Ishikawa (cell line): ENCODE measurements around the gene EEFSEC.

Experiments used
- CEBPB ChIP-seq: IDR thresholded peaks from 2 replicates; pipeline ENCODE4 v1.6.1; 2012
- EGR1 ChIP-seq: IDR thresholded peaks from 2 replicates; pipeline ENCODE4 v1.6.1; 2012
- NFIC ChIP-seq: IDR thresholded peaks from 2 replicates; pipeline ENCODE4 v1.6.1; 2012
- RAD21 ChIP-seq: IDR thresholded peaks from 2 replicates; pipeline ENCODE4 v1.6.1; 2012; ENCODE audit warnings: low read depth
- TAF1 ChIP-seq: IDR thresholded peaks from 2 replicates; pipeline ENCODE4 v1.6.1; 2012; ENCODE audit warnings: low read depth, mild to moderate bottlenecking
- YY1 ChIP-seq: IDR thresholded peaks from 2 replicates; pipeline ENCODE4 v1.6.1; 2012; ENCODE audit warnings: low read depth
- ZBTB7A ChIP-seq: IDR thresholded peaks from 2 replicates; pipeline ENCODE4 v1.6.1; 2012; ENCODE audit warnings: low read depth
- TF ChIP-seq, protein P1 (sequence below): IDR thresholded peaks from 2 replicates; pipeline ENCODE4 v1.6.1; 2012; ENCODE audit warnings: low read depth, mild to moderate bottlenecking
- TF ChIP-seq, protein P2 (sequence below): IDR thresholded peaks from 2 replicates; pipeline ENCODE4 v1.6.1; 2012
- TF ChIP-seq, protein P3 (sequence below): IDR thresholded peaks from 2 replicates; pipeline ENCODE4 v1.6.1; 2012

DNA sequence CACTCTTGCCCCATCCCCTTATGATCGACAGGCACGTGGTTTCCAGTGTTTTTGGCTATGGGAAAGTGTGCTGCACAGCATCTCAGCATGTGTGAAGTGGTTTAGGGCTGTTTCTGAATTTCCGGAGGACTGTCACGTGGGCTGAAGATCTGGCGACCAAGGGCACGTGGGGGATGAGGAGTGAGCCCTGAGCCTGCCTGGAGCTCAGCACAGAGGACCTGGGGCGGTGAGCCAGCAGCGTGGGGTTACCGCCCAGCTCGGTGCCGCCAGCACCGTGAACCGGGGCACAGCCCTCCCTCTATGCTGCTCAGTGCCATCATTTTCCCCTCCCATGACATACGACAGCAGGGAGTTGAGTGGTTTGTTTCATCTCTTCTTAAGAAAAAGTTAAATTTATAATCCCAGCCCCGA lies 163.2 kb downstream of the EEFSEC start:
- TF ChIP-seq RAD21 (no peak), TAF1 (no peak), CEBPB (no peak), EGR1 (no peak), YY1 (no peak), NFIC (no peak), ZBTB7A (no peak)
- TF ChIP-seq, protein P1, sequence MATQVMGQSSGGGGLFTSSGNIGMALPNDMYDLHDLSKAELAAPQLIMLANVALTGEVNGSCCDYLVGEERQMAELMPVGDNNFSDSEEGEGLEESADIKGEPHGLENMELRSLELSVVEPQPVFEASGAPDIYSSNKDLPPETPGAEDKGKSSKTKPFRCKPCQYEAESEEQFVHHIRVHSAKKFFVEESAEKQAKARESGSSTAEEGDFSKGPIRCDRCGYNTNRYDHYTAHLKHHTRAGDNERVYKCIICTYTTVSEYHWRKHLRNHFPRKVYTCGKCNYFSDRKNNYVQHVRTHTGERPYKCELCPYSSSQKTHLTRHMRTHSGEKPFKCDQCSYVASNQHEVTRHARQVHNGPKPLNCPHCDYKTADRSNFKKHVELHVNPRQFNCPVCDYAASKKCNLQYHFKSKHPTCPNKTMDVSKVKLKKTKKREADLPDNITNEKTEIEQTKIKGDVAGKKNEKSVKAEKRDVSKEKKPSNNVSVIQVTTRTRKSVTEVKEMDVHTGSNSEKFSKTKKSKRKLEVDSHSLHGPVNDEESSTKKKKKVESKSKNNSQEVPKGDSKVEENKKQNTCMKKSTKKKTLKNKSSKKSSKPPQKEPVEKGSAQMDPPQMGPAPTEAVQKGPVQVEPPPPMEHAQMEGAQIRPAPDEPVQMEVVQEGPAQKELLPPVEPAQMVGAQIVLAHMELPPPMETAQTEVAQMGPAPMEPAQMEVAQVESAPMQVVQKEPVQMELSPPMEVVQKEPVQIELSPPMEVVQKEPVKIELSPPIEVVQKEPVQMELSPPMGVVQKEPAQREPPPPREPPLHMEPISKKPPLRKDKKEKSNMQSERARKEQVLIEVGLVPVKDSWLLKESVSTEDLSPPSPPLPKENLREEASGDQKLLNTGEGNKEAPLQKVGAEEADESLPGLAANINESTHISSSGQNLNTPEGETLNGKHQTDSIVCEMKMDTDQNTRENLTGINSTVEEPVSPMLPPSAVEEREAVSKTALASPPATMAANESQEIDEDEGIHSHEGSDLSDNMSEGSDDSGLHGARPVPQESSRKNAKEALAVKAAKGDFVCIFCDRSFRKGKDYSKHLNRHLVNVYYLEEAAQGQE: no peak
- TF ChIP-seq, protein P2, sequence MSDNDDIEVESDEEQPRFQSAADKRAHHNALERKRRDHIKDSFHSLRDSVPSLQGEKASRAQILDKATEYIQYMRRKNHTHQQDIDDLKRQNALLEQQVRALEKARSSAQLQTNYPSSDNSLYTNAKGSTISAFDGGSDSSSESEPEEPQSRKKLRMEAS: no peak
- TF ChIP-seq, protein P3, sequence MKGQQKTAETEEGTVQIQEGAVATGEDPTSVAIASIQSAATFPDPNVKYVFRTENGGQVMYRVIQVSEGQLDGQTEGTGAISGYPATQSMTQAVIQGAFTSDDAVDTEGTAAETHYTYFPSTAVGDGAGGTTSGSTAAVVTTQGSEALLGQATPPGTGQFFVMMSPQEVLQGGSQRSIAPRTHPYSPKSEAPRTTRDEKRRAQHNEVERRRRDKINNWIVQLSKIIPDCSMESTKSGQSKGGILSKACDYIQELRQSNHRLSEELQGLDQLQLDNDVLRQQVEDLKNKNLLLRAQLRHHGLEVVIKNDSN: no peak
